ENCODE measurements around the gene ROBO4.

The ROBO4 gene

GRCh38 chr11:124918950-124919349 lies 21.3 kb upstream of the ROBO4 start, which contains the start of gene HEPN1:
HEPN1 (plus strand) TSS chr11:124919250.
- WGBS: 95% methylated on average over 3 of the region's 3 CpGs
- H3K36me3 ChIP-seq (ENCODE audit: control insufficient read depth in 1 of 2, insufficient read depth in 2 of 2, low read depth in 1 of 2, low read length in 2 of 2): no peaks in the 10 kb centered on the region
- no peak within 1 kb of the TSS for H3K23ac ChIP-seq (ENCODE audit: low read length in 2 of 2)
- H2BK5ac ChIP-seq (ENCODE audit: low read depth, low read length, poor library complexity, severe bottlenecking): no peak within 1 kb of the TSS
- H3K4me1 ChIP-seq (ENCODE audit: control insufficient read depth, insufficient read depth, low read depth, low read length): peaks cover 13% of the 10 kb centered on the region
- H2BK12ac ChIP-seq (ENCODE audit: low read length in 2 of 2): no peak within 1 kb of the TSS
- H3K9me3 ChIP-seq (ENCODE audit: control insufficient read depth, low read length): no peaks in the 10 kb centered on the region
- H2BK15ac ChIP-seq (ENCODE audit: low read depth, poor library complexity, severe bottlenecking): no peak within 1 kb of the TSS
- H2AK5ac ChIP-seq (ENCODE audit: low read length, severe bottlenecking): no peak within 1 kb of the TSS
- H2BK120ac ChIP-seq (ENCODE audit: low read depth, low read length): no peak within 1 kb of the TSS
- H3K4me2 ChIP-seq (ENCODE audit: low read length, poor library complexity, severe bottlenecking): no peak within 1 kb of the TSS
- H3K4ac ChIP-seq (ENCODE audit: low read depth in 1 of 2, low read length in 2 of 2): no peak within 1 kb of the TSS
- peak within 1 kb of the TSS; percentile 32 for H4K8ac ChIP-seq (ENCODE audit: low read length)
- H3K79me1 ChIP-seq (replicated peaks; ENCODE audit: low read length, poor library complexity, severe bottlenecking): no peaks in the 10 kb centered on the region
- no peak for DNase-seq
- no peak within 1 kb of the TSS for H3K9ac ChIP-seq (ENCODE audit: low read length)
- H4K91ac ChIP-seq (ENCODE audit: low read length): no peak within 1 kb of the TSS
- no peak within 1 kb of the TSS for H3K14ac ChIP-seq (ENCODE audit: low read length in 2 of 2)
- no peak within 1 kb of the TSS for H3K18ac ChIP-seq (ENCODE audit: low read depth in 1 of 2, low read length in 2 of 2)
- no peak within 1 kb of the TSS for H3K27ac ChIP-seq (ENCODE audit: low read length, poor library complexity, severe bottlenecking)
- H2AFZ ChIP-seq (ENCODE audit: low read depth, low read length): no peak within 1 kb of the TSS
- H3K4me3 ChIP-seq (ENCODE audit: insufficient read depth in 1 of 2, low read depth in 1 of 2, low read length in 2 of 2): no peak within 1 kb of the TSS
- H3K27me3 ChIP-seq (ENCODE audit: control insufficient read depth in 1 of 2, insufficient read depth in 1 of 2, low read length in 2 of 2): peaks cover 0 to 5% of the 10 kb centered on the region in 2 experiments

GRCh38 chr11:124917115-124917637 lies 19.5 kb upstream of the ROBO4 start:
- Histone ChIP-seq H3K4me2 (ENCODE audit: low read length, poor library complexity, severe bottlenecking) (no peak overlapping the region), H3K9me3 (ENCODE audit: control insufficient read depth, low read length) (peaks cover under 1% of the 10 kb centered on the region), H3K27ac (ENCODE audit: low read length, poor library complexity, severe bottlenecking) (no peak overlapping the region), H3K9ac (ENCODE audit: low read length) (no peak overlapping the region), H3K4me1 (ENCODE audit: control insufficient read depth, insufficient read depth, low read depth, low read length) (peaks cover 13% of the 10 kb centered on the region), H3K36me3 (ENCODE audit: control insufficient read depth in 1 of 2, insufficient read depth in 2 of 2, low read depth in 1 of 2, low read length in 2 of 2) (no peaks in the 10 kb centered on the region), H2BK15ac (ENCODE audit: low read depth, poor library complexity, severe bottlenecking) (no peak overlapping the region), H2BK12ac (ENCODE audit: low read length in 2 of 2) (peak overlapping the region in 1 of 2 experiments; percentile 21), H4K8ac (ENCODE audit: low read length) (peak overlapping the region; percentile 29), H2BK5ac (ENCODE audit: low read depth, low read length, poor library complexity, severe bottlenecking) (no peak overlapping the region), H3K79me1 (replicated peaks; ENCODE audit: low read length, poor library complexity, severe bottlenecking) (no peaks in the 10 kb centered on the region), H3K14ac (ENCODE audit: low read length in 2 of 2) (no peak overlapping the region), H3K18ac (ENCODE audit: low read depth in 1 of 2, low read length in 2 of 2) (peak overlapping the region; percentile 5 to 27), H3K4me3 (ENCODE audit: insufficient read depth in 1 of 2, low read depth in 1 of 2, low read length in 2 of 2) (no peak overlapping the region), H2AFZ (ENCODE audit: low read depth, low read length) (no peak overlapping the region), H2AK5ac (ENCODE audit: low read length, severe bottlenecking) (no peak overlapping the region), H3K27me3 (ENCODE audit: control insufficient read depth in 1 of 2, insufficient read depth in 1 of 2, low read length in 2 of 2) (peaks cover 0 to 5% of the 10 kb centered on the region in 2 experiments), H4K91ac (ENCODE audit: low read length) (no peak overlapping the region), H3K4ac (ENCODE audit: low read depth in 1 of 2, low read length in 2 of 2) (no peak overlapping the region), H3K23ac (ENCODE audit: low read length in 2 of 2) (no peak overlapping the region), H2BK120ac (ENCODE audit: low read depth, low read length) (peak overlapping the region; percentile 52)
- WGBS: 89% methylated on average over 6 of the region's 6 CpGs
- peak; percentile 64 for DNase-seq

DNA sequence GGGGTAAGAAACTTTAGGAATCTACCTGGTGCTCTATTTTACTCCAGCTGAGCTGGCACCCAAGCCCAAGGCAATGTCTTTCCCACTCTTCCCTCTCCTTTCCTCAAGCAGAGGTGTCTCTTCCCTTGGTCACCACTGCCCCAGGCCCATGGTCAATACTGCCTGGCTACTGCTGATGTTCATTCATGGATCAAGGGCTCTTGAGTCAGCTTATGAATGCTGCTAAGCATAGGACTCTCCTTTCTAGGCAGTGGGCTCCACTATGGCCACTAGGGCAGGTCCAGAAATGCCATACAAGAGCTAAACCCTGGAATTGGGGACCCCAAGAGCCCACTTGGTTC lies 18.7 kb upstream of the ROBO4 start:
- no peak overlapping the region for H3K4me2 ChIP-seq (ENCODE audit: low read length, poor library complexity, severe bottlenecking)
- H3K36me3 ChIP-seq (ENCODE audit: control insufficient read depth in 1 of 2, insufficient read depth in 2 of 2, low read depth in 1 of 2, low read length in 2 of 2): no peaks in the 10 kb centered on the region
- H3K14ac ChIP-seq (ENCODE audit: low read length in 2 of 2): no peak overlapping the region
- H3K4me3 ChIP-seq (ENCODE audit: insufficient read depth in 1 of 2, low read depth in 1 of 2, low read length in 2 of 2): no peak overlapping the region
- H2AK5ac ChIP-seq (ENCODE audit: low read length, severe bottlenecking): no peak overlapping the region
- H2BK120ac ChIP-seq (ENCODE audit: low read depth, low read length): no peak overlapping the region
- H3K18ac ChIP-seq (ENCODE audit: low read depth in 1 of 2, low read length in 2 of 2): no peak overlapping the region
- H4K91ac ChIP-seq (ENCODE audit: low read length): no peak overlapping the region
- H3K9me3 ChIP-seq (ENCODE audit: control insufficient read depth, low read length): peaks cover 7% of the 10 kb centered on the region
- peaks cover 9% of the 10 kb centered on the region for H3K4me1 ChIP-seq (ENCODE audit: control insufficient read depth, insufficient read depth, low read depth, low read length)
- no peak overlapping the region for H2BK5ac ChIP-seq (ENCODE audit: low read depth, low read length, poor library complexity, severe bottlenecking)
- H3K4ac ChIP-seq (ENCODE audit: low read depth in 1 of 2, low read length in 2 of 2): no peak overlapping the region
- no peak overlapping the region for H2BK15ac ChIP-seq (ENCODE audit: low read depth, poor library complexity, severe bottlenecking)
- no peak overlapping the region for H3K23ac ChIP-seq (ENCODE audit: low read length in 2 of 2)
- H2AFZ ChIP-seq (ENCODE audit: low read depth, low read length): no peak overlapping the region
- no peaks in the 10 kb centered on the region for H3K79me1 ChIP-seq (replicated peaks; ENCODE audit: low read length, poor library complexity, severe bottlenecking)
- H3K9ac ChIP-seq (ENCODE audit: low read length): no peak overlapping the region
- no peak for DNase-seq
- H2BK12ac ChIP-seq (ENCODE audit: low read length in 2 of 2): no peak overlapping the region
- no peak overlapping the region for H4K8ac ChIP-seq (ENCODE audit: low read length)
- H3K27ac ChIP-seq (ENCODE audit: low read length, poor library complexity, severe bottlenecking): no peak overlapping the region
- H3K27me3 ChIP-seq (ENCODE audit: control insufficient read depth in 1 of 2, insufficient read depth in 1 of 2, low read length in 2 of 2): peaks cover 0 to 2% of the 10 kb centered on the region in 2 experiments

DNA sequence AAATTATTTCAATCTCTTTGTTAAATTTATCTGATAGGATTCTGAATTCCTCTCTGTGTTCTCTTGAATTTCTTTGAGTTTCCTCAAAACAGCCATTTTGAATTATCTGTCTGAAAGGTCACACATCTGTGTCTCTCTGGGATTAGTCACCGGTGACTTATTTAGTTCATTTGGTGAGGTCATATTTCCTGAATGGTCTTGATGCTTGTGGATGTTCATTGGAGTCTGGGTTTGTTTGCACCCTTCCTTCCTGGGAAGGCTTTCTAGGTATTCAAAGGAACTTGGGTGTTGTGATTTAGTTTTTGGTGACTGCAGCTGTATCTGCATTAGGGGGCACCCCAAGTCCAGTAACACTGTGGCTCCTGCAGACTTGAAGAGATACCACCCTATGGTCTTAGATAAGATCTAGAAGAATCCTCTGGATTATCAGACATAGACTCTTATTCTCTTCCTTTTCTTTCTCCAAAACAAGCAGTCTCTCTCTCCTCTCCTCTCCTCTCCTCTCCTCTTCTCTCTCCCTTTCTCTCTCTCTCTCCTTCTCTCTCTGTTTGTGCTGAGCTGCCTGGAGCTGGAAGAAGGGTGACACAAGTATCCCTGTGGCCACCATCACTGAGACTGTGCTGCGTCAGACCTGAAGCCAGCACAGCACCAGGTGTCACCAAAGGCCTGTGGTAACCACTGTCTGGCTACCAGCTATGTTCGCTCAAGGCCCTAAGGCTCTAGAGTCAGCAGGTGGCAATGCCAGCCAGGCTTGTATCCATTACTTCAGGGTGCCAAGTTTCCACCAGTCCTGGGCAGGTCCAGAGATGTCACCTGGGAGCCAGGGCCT lies 18.1 kb upstream of the ROBO4 start:
- DNase-seq: peak; percentile 24
- H2BK5ac ChIP-seq (ENCODE audit: low read depth, low read length, poor library complexity, severe bottlenecking): no peak overlapping the region
- no peak overlapping the region for H3K27ac ChIP-seq (ENCODE audit: low read length, poor library complexity, severe bottlenecking)
- H2BK120ac ChIP-seq (ENCODE audit: low read depth, low read length): no peak overlapping the region
- no peak overlapping the region for H2BK15ac ChIP-seq (ENCODE audit: low read depth, poor library complexity, severe bottlenecking)
- H3K9ac ChIP-seq (ENCODE audit: low read length): no peak overlapping the region
- H2AK5ac ChIP-seq (ENCODE audit: low read length, severe bottlenecking): no peak overlapping the region
- no peak overlapping the region for H2AFZ ChIP-seq (ENCODE audit: low read depth, low read length)
- 67% methylated on average over 3 of the region's 3 CpGs for WGBS
- no peaks in the 10 kb centered on the region for H3K36me3 ChIP-seq (ENCODE audit: control insufficient read depth in 1 of 2, insufficient read depth in 2 of 2, low read depth in 1 of 2, low read length in 2 of 2)
- H3K18ac ChIP-seq (ENCODE audit: low read depth in 1 of 2, low read length in 2 of 2): no peak overlapping the region
- no peak overlapping the region for H4K8ac ChIP-seq (ENCODE audit: low read length)
- H4K91ac ChIP-seq (ENCODE audit: low read length): no peak overlapping the region
- no peak overlapping the region for H3K4me3 ChIP-seq (ENCODE audit: insufficient read depth in 1 of 2, low read depth in 1 of 2, low read length in 2 of 2)
- no peak overlapping the region for H3K23ac ChIP-seq (ENCODE audit: low read length in 2 of 2)
- no peak overlapping the region for H2BK12ac ChIP-seq (ENCODE audit: low read length in 2 of 2)
- H3K14ac ChIP-seq (ENCODE audit: low read length in 2 of 2): no peak overlapping the region
- H3K79me1 ChIP-seq (replicated peaks; ENCODE audit: low read length, poor library complexity, severe bottlenecking): no peaks in the 10 kb centered on the region
- H3K27me3 ChIP-seq (ENCODE audit: control insufficient read depth in 1 of 2, insufficient read depth in 1 of 2, low read length in 2 of 2): no peaks in the 10 kb centered on the region
- peaks cover 7% of the 10 kb centered on the region for H3K9me3 ChIP-seq (ENCODE audit: control insufficient read depth, low read length)
- H3K4me1 ChIP-seq (ENCODE audit: control insufficient read depth, insufficient read depth, low read depth, low read length): peaks cover 4% of the 10 kb centered on the region
- H3K4me2 ChIP-seq (ENCODE audit: low read length, poor library complexity, severe bottlenecking): no peak overlapping the region
- no peak overlapping the region for H3K4ac ChIP-seq (ENCODE audit: low read depth in 1 of 2, low read length in 2 of 2)
